ENCODE results near the gene MEGF9.

- TF ChIP-seq CTCF (IDR thresholded peaks at IDR 0.05; ENCODE audit: poor library complexity): no peak
- TF ChIP-seq EZH2 (IDR thresholded peaks at IDR 0.05; ENCODE audit: borderline replicate concordance): no peak
- TF ChIP-seq EZH2phosphoT487 (IDR thresholded peaks at IDR 0.05; ENCODE audit: low read depth, severe bottlenecking, unreplicated experiment): no peak
Observed at GRCh38 chr9:120690372-120690771, 23.9 kb downstream of the MEGF9 start.
